ENCODE measurements around the gene UBTD1.
A peak's percentile ranks its signal among the peaks of the same experiment; 100 is the strongest.

Gene UBTD1

GRCh38 chr10:97597778-97598177, 99.1 kb downstream of the UBTD1 start:
- Histone ChIP-seq H3K27ac (peak overlapping the region; percentile 83 to 93), H3K36me3 (no peaks in the 10 kb centered on the region), H3K4me3 (no peak overlapping the region), H3K9me3 (no peaks in the 10 kb centered on the region), H3K27me3 (no peaks in the 10 kb centered on the region), H3K4me1 (peaks cover 0 to 53% (median 34%) of the 10 kb centered on the region in 4 donors)
- TF ChIP-seq CTCF (IDR thresholded peaks at IDR 0.05): no peak
- intact Hi-C loops (cut with DNase I; ENCODE audit: low total_unique reads): no loop called here
- no peak for DNase-seq

GRCh38 chr10:97598407-97599271, 99.9 kb downstream of the UBTD1 start:
- Histone ChIP-seq H3K27me3 (no peaks in the 10 kb centered on the region), H3K4me3 (no peak overlapping the region), H3K9me3 (no peaks in the 10 kb centered on the region), H3K36me3 (no peaks in the 10 kb centered on the region), H3K27ac (peak overlapping the region; percentile 8 to 93), H3K4me1 (peaks cover 0 to 45% (median 27%) of the 10 kb centered on the region in 4 donors)
- DNase-seq: no peak
- intact Hi-C loops (cut with DNase I; ENCODE audit: low total_unique reads): no loop called here
- no peak for TF ChIP-seq CTCF (IDR thresholded peaks at IDR 0.05)

- intact Hi-C loops (cut with DNase I; ENCODE audit: low total_unique reads): no loop called here
- Histone ChIP-seq H3K4me3 (no peak overlapping the region), H3K9me3 (no peaks in the 10 kb centered on the region), H3K27me3 (no peaks in the 10 kb centered on the region), H3K4me1 (peaks cover 0 to 39% (median 24%) of the 10 kb centered on the region in 4 donors), H3K36me3 (no peaks in the 10 kb centered on the region), H3K27ac (no peak overlapping the region)
- no peak for TF ChIP-seq CTCF (IDR thresholded peaks at IDR 0.05)
- no peak for DNase-seq
Measured at GRCh38 chr10:97599272-97599619, 100.5 kb downstream of the UBTD1 start.

- intact Hi-C loops (cut with DNase I; ENCODE audit: low total_unique reads): no loop called here
Measured at GRCh38 chr10:97600616-97601015, 101.9 kb downstream of the UBTD1 start.

More at GRCh38 chr10:97600616-97601015, 101.9 kb downstream of the UBTD1 start:
- Histone ChIP-seq H3K36me3 (no peaks in the 10 kb centered on the region), H3K27ac (no peak overlapping the region), H3K27me3 (no peaks in the 10 kb centered on the region), H3K9me3 (no peaks in the 10 kb centered on the region), H3K4me1 (peaks cover 0 to 25% (median 14%) of the 10 kb centered on the region in 4 donors), H3K4me3 (no peak overlapping the region)
- TF ChIP-seq CTCF (IDR thresholded peaks at IDR 0.05): no peak
- no peak for DNase-seq
